GM12878 (cell line): Measurements from ENCODE around the gene SRL. TPM values are rescaled to one million over a fixed set of nuclear protein-coding genes. Genes with fewer than 3 reads are reported as not detected.

Experiments used
- ATAC-seq: fragments of 200-7000 bp; cut with Tn5 transposase; 3 replicates; pipeline ENCODE4 v1.9.1; 2020; ENCODE audit warnings: mild to moderate bottlenecking, moderate library complexity
- BruUV-seq: library from RNA; stranded (reverse); fragments of 400-500 nt; replicated peaks from 2 replicates; lab custom pipeline; 2021; lab: Mats Ljungman, UMichigan
- CTCF ChIA-PET: fragments of 300-600 bp; sonication (Branson Sonifier 250); formaldehyde crosslinking; extraction: SDS; loops from one replicate; lab custom pipeline; 2021; ENCODE audit warnings: inconsistent platforms; lab: Yijun Ruan, JAX
- POLR2A ChIA-PET: fragments of 350-600 bp; formaldehyde crosslinking; extraction: SDS; loops from one replicate; lab custom pipeline; 2021; ENCODE audit warnings: inconsistent platforms; lab: Charles Lee
- RAD21 ChIA-PET: fragments of 300-600 bp; sonication (Branson Sonifier 250); formaldehyde crosslinking; loops from one replicate; lab custom pipeline; 2023; ENCODE audit warnings: antibody characterized with exemption; ENCODE audit not compliant: unreplicated experiment; lab: Charles Lee
- SMC1A ChIA-PET: fragments of 300-600 bp; sonication (Branson Sonifier 250); formaldehyde crosslinking; loops from one replicate; lab custom pipeline; 2023; ENCODE audit not compliant: unreplicated experiment, uncharacterized antibody; lab: Charles Lee
- DNase-seq: peaks from one replicate; pipeline ENCODE4 v3.0.0-alpha.2; 2011; ENCODE audit warnings: low read depth, low spot score
- FAIRE-seq: peaks from 3 replicates; lab custom pipeline; 2011; peaks lifted over from hg19 to GRCh38; lab: Jason Lieb, UNC
- H2AFZ ChIP-seq: 2 replicates; pipeline ENCODE4 v1.6.0; 2011; ENCODE audit warnings: low read depth, low read length, control low read depth; ENCODE audit not compliant: control insufficient read depth
- H3K27ac ChIP-seq: 2 replicates; pipeline ENCODE4 v1.5.1; 2011; ENCODE audit warnings: control low read depth; ENCODE audit not compliant: control insufficient read depth, insufficient read depth
- H3K27me3 ChIP-seq, 2 experiments: replicated peaks in 1 of 2; 2 replicates each; pipeline versions ENCODE4 v1.6.0 to v1.6.1; 2011; ENCODE audit warnings: low read length in 1 of 2; ENCODE audit not compliant: control insufficient read depth in 2 of 2, insufficient read depth in 2 of 2
- H3K36me3 ChIP-seq, 2 experiments: 2 replicates each; pipeline ENCODE4 v1.5.1; 2011; ENCODE audit warnings: low read length in 1 of 2; ENCODE audit not compliant: control insufficient read depth in 2 of 2, insufficient read depth in 2 of 2
- H3K4me1 ChIP-seq: 2 replicates; pipeline ENCODE4 v1.6.1; 2011; ENCODE audit warnings: mild to moderate bottlenecking, low read length, moderate library complexity, mixed read lengths; ENCODE audit not compliant: control insufficient read depth, insufficient read depth
- H3K4me2 ChIP-seq: 2 replicates; pipeline ENCODE4 v1.6.0; 2011; ENCODE audit warnings: control low read depth; ENCODE audit not compliant: control insufficient read depth, insufficient read depth
- H3K4me3 ChIP-seq: fragments of 200-600 bp; sonication (generic); 2 replicates; pipeline ENCODE4 v1.5.1; 2016
- H3K79me2 ChIP-seq: 2 replicates; pipeline ENCODE4 v1.6.0; 2011; ENCODE audit warnings: low read length; ENCODE audit not compliant: control insufficient read depth, insufficient read depth
- H3K9ac ChIP-seq: 2 replicates; pipeline ENCODE4 v1.8.0; 2011; ENCODE audit warnings: low read length, control low read depth, mixed read lengths; ENCODE audit not compliant: control insufficient read depth, insufficient read depth
- H3K9me3 ChIP-seq: replicated peaks from 3 replicates; pipeline ENCODE4 v1.5.1; 2011; ENCODE audit warnings: mild to moderate bottlenecking, low read length; ENCODE audit not compliant: control insufficient read depth, insufficient read depth
- H4K20me1 ChIP-seq: 2 replicates; pipeline ENCODE4 v1.6.0; 2011; ENCODE audit not compliant: control insufficient read depth, insufficient read depth
- CUX1 ChIP-seq: IDR thresholded peaks from 2 replicates; pipeline ENCODE4 v1.6.1; 2012; ENCODE audit warnings: improper control_type of control experiment, low read depth, low read length; ENCODE audit not compliant: insufficient replicate concordance
- IKZF2 ChIP-seq, 2 experiments: fragments of 450-650 bp; IDR thresholded peaks; 2 replicates each; pipeline ENCODE4 v1.6.1; 2017; ENCODE audit warnings: mild to moderate bottlenecking in 2 of 2, moderate library complexity in 2 of 2
- SPI1 ChIP-seq: IDR thresholded peaks from 2 replicates; pipeline ENCODE4 v1.6.1; 2011; ENCODE audit warnings: low read depth, mild to moderate bottlenecking, low read length, moderate library complexity, borderline replicate concordance; ENCODE audit not compliant: insufficient read depth
- WGBS: methylation state at CpG from one replicate; pipeline ENCODE4 v1.1.6; 2016; ENCODE audit warnings: low lambda C conversion rate; ENCODE audit not compliant: insufficient replicate concordance, insufficient coverage; ENCODE audit errors: missing lambda C conversion rate; 5-methylcytosine and 5-hydroxymethylcytosine counted together
- in situ Hi-C: fragments of 300-500 bp; cut with MboI; formaldehyde crosslinking; loops from 9 replicates; pipeline ENCODE4 v1.14.3; 2018; ENCODE audit warnings: mixed read lengths
- intact Hi-C: fragments of 100-400 bp; cut with micrococcal nuclease; formaldehyde crosslinking; loops from one replicate; pipeline ENCODE4 v1.14.2; 2022; ENCODE audit not compliant: unreplicated experiment
- polyA plus RNA-seq, 11 experiments: library from polyadenylated mRNA; depleted of rRNA in 4 of 11; unstranded in 6 of 11; stranded (reverse) in 5 of 11; fragments of >200 nt; fragmentation: Nextera tagmentation in 4 of 11; fragmentation: Illumina TruSeq in 1 of 11; extraction: Ambion mirVana in 4 of 11; extraction: Trizol in 1 of 11; gene quantifications; 1 replicate in 1 of 11; 2 replicates in 10 of 11; pipeline versions ENCODE4 v1.2.1 to v1.2.3, GENCODE V29; 2011 to 2016; ENCODE audit warnings: inconsistent platforms in 2 of 11, missing spikeins in 2 of 11, low read depth in 1 of 11
- total RNA-seq, 4 experiments: library from RNA; depleted of rRNA in 3 of 4; stranded (reverse); fragments of >200 nt in 3 of 4; fragmentation: Illumina TruSeq in 1 of 4; extraction: Trizol in 1 of 4; gene quantifications; 2 replicates each; pipeline versions ENCODE4 v1.2.1 to v1.2.3, GENCODE V29; 2013 to 2021

SRL gene
- total and polyA plus RNA-seq, 10 of the 15 experiments (the other 5 are each of a cell fraction or from before 2014, with no cell fraction given): not detected

- ChIA-PET SMC1A (no interaction called here), RAD21 (no interaction called here)
- Histone ChIP-seq H3K4me3 (no peak overlapping the region), H3K4me1 (peaks cover 6% of the 10 kb centered on the region; the same call in 1 of the 2 replicates), H2AFZ (no peak overlapping the region), H4K20me1 (no peaks in the 10 kb centered on the region), H3K9ac (no peak overlapping the region), H3K79me2 (no peaks in the 10 kb centered on the region), H3K36me3 (no peaks in the 10 kb centered on the region), H3K27ac (no peak overlapping the region)
- intact Hi-C loops: no loop called here
- TF ChIP-seq IKZF2 (IDR thresholded peaks at IDR 0.05): peak; percentile 22 to 42; a peak in 2 of 4 replicates
- TF ChIP-seq CUX1: no peak
- peak; percentile 55; the same call in 1 of the 2 replicates for TF ChIP-seq SPI1
- TF ChIP-seq, all 136 proteins: peak for 2
- DNase-seq (peak; percentile 42), FAIRE-seq (no peak), ATAC-seq (peak; percentile 88)
- in situ Hi-C loops: no loop called here
- ChIA-PET CTCF (no interaction called here), POLR2A (no interaction called here)
- H3K27me3 ChIP-seq: no peaks in the 10 kb centered on the region
- BruUV-seq: no TSS peak
- H3K4me2 ChIP-seq: peak overlapping the region; percentile 25; the same call in 1 of the 2 replicates
- H3K9me3 ChIP-seq: peaks cover 7% of the 10 kb centered on the region; the same call in 2 of the 3 replicates
- WGBS: 28% methylated on average over 5 of the region's 5 CpGs
These were observed 99.6 kb downstream of the SRL start for GRCh38 chr16:4142268-4142667.
